Neural cell (in vitro differentiated cells): Measurements from ENCODE around the gene SENP3.

ENCODE experiments used
- CTCF ChIP-seq: fragments of 450-650 bp; IDR thresholded peaks from 2 replicates; pipeline ENCODE4 v1.5.1; 2014; ENCODE audit warnings: antibody characterized with exemption, mild to moderate bottlenecking, moderate library complexity; ENCODE audit not compliant: poor library complexity, severe bottlenecking
- EP300 ChIP-seq: fragments of 450-650 bp; conservative IDR thresholded peaks from 2 replicates; pipeline ENCODE4 v1.6.1; 2014; ENCODE audit warnings: antibody characterized with exemption, mild to moderate bottlenecking, moderate library complexity; ENCODE audit not compliant: poor library complexity, severe bottlenecking
- EZH2 ChIP-seq: fragments of 200-600, 300-800 bp; shearing (Covaris generic), sonication (generic); IDR thresholded peaks from 2 replicates; pipeline ENCODE4 v1.6.1; 2014; ENCODE audit warnings: antibody characterized with exemption, low read length, borderline replicate concordance, mild to moderate bottlenecking; ENCODE audit not compliant: insufficient read depth, poor library complexity, severe bottlenecking
- POLR2AphosphoS5 ChIP-seq: IDR thresholded peaks from 2 replicates; pipeline ENCODE4 v1.6.1; 2012
- REST ChIP-seq: IDR thresholded peaks from 2 replicates; pipeline ENCODE4 v1.6.1; 2012; ENCODE audit warnings: borderline replicate concordance
- TAF1 ChIP-seq: IDR thresholded peaks from 2 replicates; pipeline ENCODE4 v1.6.1; 2012; ENCODE audit warnings: low read depth

- no peak for TF ChIP-seq CTCF
- TF ChIP-seq EP300: no peak
- TF ChIP-seq POLR2AphosphoS5: no peak
- no peak for TF ChIP-seq REST
- no peak for TF ChIP-seq EZH2
- TF ChIP-seq TAF1: no peak
Measured at GRCh38 chr17:7515911-7516610, 45.7 kb upstream of the SENP3 start.
